Left ventricle myocardium superior (tissue), 1 donor: ENCODE data around the gene PDF. TPM values are rescaled to one million over a fixed set of nuclear protein-coding genes. Genes with fewer than 3 reads are reported as not detected.
"Not testable (repeated sequence)": the region's sequence is repeated elsewhere in the genome, so short reads cannot be mapped to it uniquely, and the experiment has no call there.

Experiments used
- ATAC-seq: fragments of 200-7000 bp; cut with Tn5 transposase; one replicate; pipeline ENCODE4 v1.9.1; 2020; ENCODE audit warnings: mild to moderate bottlenecking, moderate library complexity
- DNase-seq: peaks from one replicate; pipeline ENCODE4 v3.0.0-alpha.2; 2020
- intact Hi-C: fragments of 100-400 bp; cut with micrococcal nuclease; formaldehyde crosslinking; loops from one replicate; pipeline ENCODE4 v1.11.0; 2022
- long read RNA-seq: library from polyadenylated mRNA; unstranded; transcript quantifications from one replicate; pipeline ENCODE4 v2.0.0, GENCODE V29; 2021
- total RNA-seq: library from RNA; stranded (reverse); fragmentation: NEBNext Ultra II Directional; extraction: Animal tissue kit (Norgen Biotek cat#: 25700); gene quantifications from one replicate; pipeline ENCODE4 v1.2.1, GENCODE V29; 2021
- donor health status: DM: no; HTN: yes; CAD: no; lungs with severe emphysema.

Gene PDF
- 7.2 TPM for total RNA-seq
- long read RNA-seq, transcript PDF-201 (2 exons, 1,158 nt) = major isoform, 8 of 8 reads
- long read RNA-seq, partial matches to known transcripts = 0 of 8 reads
- long read RNA-seq, other reads (novel, unspliced or antisense) = 0 of 8 reads

- intact Hi-C loops = no loop called here
Observed at GRCh38 chr16:69330286-69331109, at the start of gene PDF. Gene PDF (minus strand): TSS chr16:69330588. CDS start chr16:69330570, 18 bp downstream.

GRCh38 chr16:69378760-69379159, 48.4 kb upstream of the PDF start:
- ATAC-seq (no peak), DNase-seq (no peak)
- intact Hi-C loops = no loop called here

More at GRCh38 chr16:69330286-69331109, at the start of gene PDF:
- ATAC-seq (peak; percentile 98), DNase-seq (peak; percentile 97)

- ATAC-seq = no peak
- no peak for DNase-seq
- intact Hi-C loops = no loop called here
Observed at GRCh38 chr16:69378036-69378435, 47.6 kb upstream of the PDF start.

- ATAC-seq (no peak), DNase-seq (no peak)
- intact Hi-C loops = no loop called here
Observed at GRCh38 chr16:69376393-69377059, 46.1 kb upstream of the PDF start.

- intact Hi-C loops = no loop called here
- ATAC-seq = no peak
- DNase-seq = no peak
Observed at GRCh38 chr16:69373019-69373418, 42.6 kb upstream of the PDF start.

- no peak for DNase-seq
- no peak for ATAC-seq
- intact Hi-C loops = no loop called here
Observed at GRCh38 chr16:69371564-69371963, 41.2 kb upstream of the PDF start.

- DNase-seq (no peak), ATAC-seq (no peak)
- intact Hi-C loops = no loop called here
Observed at GRCh38 chr16:69368866-69369265, 38.5 kb upstream of the PDF start.

GRCh38 chr16:69367980-69368379, 37.6 kb upstream of the PDF start:
- no peak for ATAC-seq
- intact Hi-C loops = no loop called here
- no peak for DNase-seq

- intact Hi-C loops = no loop called here
- no peak for DNase-seq
- no peak for ATAC-seq
Observed at GRCh38 chr16:69366431-69366830, 36.0 kb upstream of the PDF start.

- intact Hi-C loops = no loop called here
- ATAC-seq = no peak
Observed at GRCh38 chr16:69365901-69366300, 35.5 kb upstream of the PDF start.

GRCh38 chr16:69364088-69364487, 33.7 kb upstream of the PDF start:
- intact Hi-C loops = no loop called here
- no peak for DNase-seq
- no peak for ATAC-seq

More at GRCh38 chr16:69365901-69366300, 35.5 kb upstream of the PDF start:
- no peak for DNase-seq

GRCh38 chr16:69363281-69363717, 32.9 kb upstream of the PDF start:
- intact Hi-C loops = no loop called here
- no peak for DNase-seq

GRCh38 chr16:69360070-69360469, 29.7 kb upstream of the PDF start:
- ATAC-seq, DNase-seq, intact Hi-C loops: not testable (repeated sequence)

More at GRCh38 chr16:69363281-69363717, 32.9 kb upstream of the PDF start:
- peak; percentile 26 for ATAC-seq

- DNase-seq (no peak), ATAC-seq (no peak)
- intact Hi-C loops = no loop called here
Observed at GRCh38 chr16:69351309-69352027, 21.1 kb upstream of the PDF start, which contains the start of gene TMED6. Gene TMED6 (minus strand): TSS chr16:69351786. CDS start chr16:69351753, 33 bp downstream.

- intact Hi-C loops = no loop called here
- DNase-seq (no peak), ATAC-seq (no peak)
Observed at GRCh38 chr16:69350536-69351133, 20.2 kb upstream of the PDF start.

- DNase-seq (no peak), ATAC-seq (no peak)
- intact Hi-C loops = no loop called here
Observed at GRCh38 chr16:69349536-69349935, 19.1 kb upstream of the PDF start.

GRCh38 chr16:69348222-69348621, 17.8 kb upstream of the PDF start:
- intact Hi-C loops = no loop called here
- DNase-seq (no peak), ATAC-seq (no peak)

GRCh38 chr16:69346683-69347082, 16.3 kb upstream of the PDF start:
- DNase-seq (no peak), ATAC-seq (no peak)
- intact Hi-C loops = no loop called here

GRCh38 chr16:69345923-69346322, 15.5 kb upstream of the PDF start:
- ATAC-seq = no peak
- intact Hi-C loops = no loop called here
- no peak for DNase-seq
